Natural killer cell (primary cell): ENCODE data around the gene FHIP2A. TPM values are rescaled to one million over a fixed set of nuclear protein-coding genes. Genes with fewer than 3 reads are reported as not detected.
"Not testable (repeated sequence)": the region's sequence is repeated elsewhere in the genome, so short reads cannot be mapped to it uniquely, and the experiment has no call there.

Source experiments
- ATAC-seq, 3 donors: fragments of 150-1000 bp in 2 of 3; fragments of 200-7000 bp in 1 of 3; cut with Tn5 transposase; 1 replicate in 1 of 3; 2 replicates in 2 of 3; pipeline ENCODE4 v1.10.0; 2021; ENCODE audit warnings: mild to moderate bottlenecking in 2 of 3, moderate library complexity in 2 of 3
- DNase-seq, 2 donors: peaks; one replicate each; pipeline versions ENCODE4 v3.0.0 to v3.0.0-alpha.2; 2013 to 2021; ENCODE audit warnings: mixed read lengths in 1 of 2
- H3K27ac ChIP-seq: one replicate; pipeline ENCODE4 v1.5.1; 2013; ENCODE audit warnings: mild to moderate bottlenecking, low read length
- H3K27me3 ChIP-seq: one replicate; pipeline ENCODE4 v1.6.1; 2013; ENCODE audit warnings: low read length; ENCODE audit not compliant: control insufficient read depth, insufficient read depth
- H3K36me3 ChIP-seq: one replicate; pipeline ENCODE4 v1.6.1; 2013; ENCODE audit warnings: low read length; ENCODE audit not compliant: control insufficient read depth, insufficient read depth
- H3K4me1 ChIP-seq: one replicate; pipeline ENCODE4 v1.6.1; 2013; ENCODE audit warnings: low read length; ENCODE audit not compliant: control insufficient read depth, insufficient read depth
- H3K4me3 ChIP-seq: one replicate; pipeline ENCODE4 v1.5.1; 2013; ENCODE audit warnings: low read length
- H3K9me3 ChIP-seq: one replicate; pipeline ENCODE4 v1.6.1; 2013; ENCODE audit warnings: low read length; ENCODE audit not compliant: control insufficient read depth, insufficient read depth
- H3K27ac Mint-ChIP-seq, 2 donors: one replicate each; pipeline ENCODE4 v1.8.0; 2022; ENCODE audit warnings: mild to moderate bottlenecking in 2 of 2, mixed read lengths in 2 of 2, moderate library complexity in 1 of 2
- H3K27me3 Mint-ChIP-seq, 2 donors: one replicate each; pipeline ENCODE4 v1.8.0; 2022; ENCODE audit warnings: low read depth in 2 of 2, mixed read lengths in 2 of 2
- H3K36me3 Mint-ChIP-seq: one replicate; pipeline ENCODE4 v1.8.0; 2022; ENCODE audit warnings: mixed read lengths
- H3K4me1 Mint-ChIP-seq, 2 donors: one replicate each; pipeline ENCODE4 v1.8.0; 2022; ENCODE audit warnings: mixed read lengths in 2 of 2
- H3K4me3 Mint-ChIP-seq: one replicate; pipeline ENCODE4 v1.8.0; 2022; ENCODE audit warnings: mild to moderate bottlenecking, moderate library complexity, mixed read lengths
- H3K9me3 Mint-ChIP-seq, 2 donors: one replicate each; pipeline ENCODE4 v1.8.0; 2022; ENCODE audit warnings: mixed read lengths in 2 of 2
- WGBS: methylation state at CpG from one replicate; pipeline ENCODE4 v1.1.7; 2013; ENCODE audit warnings: missing lambda C conversion rate; ENCODE audit not compliant: insufficient coverage; 5-methylcytosine and 5-hydroxymethylcytosine counted together
- intact Hi-C: fragments of 100-400 bp; cut with micrococcal nuclease; formaldehyde crosslinking; loops from one replicate; pipeline ENCODE4 v1.14.2; 2022
- total RNA-seq, 4 donors: library from RNA; stranded (reverse); fragments of 120-200 nt in 1 of 4; gene quantifications; one replicate each; pipeline versions ENCODE4 v1.2.3 to v1.2.4, GENCODE V29; 2013 to 2022
- TF ChIP-seq, protein P1 (sequence below): fragments of 200-600 bp; IDR thresholded peaks from one replicate; pipeline ENCODE4 v1.8.0; 2022; ENCODE audit warnings: antibody characterized with exemption

The FHIP2A gene
- total RNA-seq, 3 donors from 2014 or later (not counting 1 experiment from before 2014, with no cell fraction given), result 36.0 to 42.4 (median 39.5) TPM

GRCh38 chr10:114854906-114855305, 33.3 kb downstream of the FHIP2A start:
- Histone ChIP-seq H3K27ac (no peak overlapping the region), H3K36me3 (peaks cover 45% of the 10 kb centered on the region), H3K4me1 (no peaks in the 10 kb centered on the region), H3K27me3 (no peaks in the 10 kb centered on the region), H3K9me3 (no peaks in the 10 kb centered on the region), H3K4me3 (no peak overlapping the region)
- intact Hi-C loops, result no loop called here
- ATAC-seq (no peak), DNase-seq (no peak)
- Mint-ChIP-seq H3K4me3 (no peak overlapping the region), H3K27me3 (no peaks in the 10 kb centered on the region), H3K4me1 (no peaks in the 10 kb centered on the region), H3K36me3 (peaks cover 23% of the 10 kb centered on the region), H3K9me3 (no peaks in the 10 kb centered on the region), H3K27ac (peak overlapping the region in 1 of 2 donors; percentile 55)
- TF ChIP-seq, protein P1, sequence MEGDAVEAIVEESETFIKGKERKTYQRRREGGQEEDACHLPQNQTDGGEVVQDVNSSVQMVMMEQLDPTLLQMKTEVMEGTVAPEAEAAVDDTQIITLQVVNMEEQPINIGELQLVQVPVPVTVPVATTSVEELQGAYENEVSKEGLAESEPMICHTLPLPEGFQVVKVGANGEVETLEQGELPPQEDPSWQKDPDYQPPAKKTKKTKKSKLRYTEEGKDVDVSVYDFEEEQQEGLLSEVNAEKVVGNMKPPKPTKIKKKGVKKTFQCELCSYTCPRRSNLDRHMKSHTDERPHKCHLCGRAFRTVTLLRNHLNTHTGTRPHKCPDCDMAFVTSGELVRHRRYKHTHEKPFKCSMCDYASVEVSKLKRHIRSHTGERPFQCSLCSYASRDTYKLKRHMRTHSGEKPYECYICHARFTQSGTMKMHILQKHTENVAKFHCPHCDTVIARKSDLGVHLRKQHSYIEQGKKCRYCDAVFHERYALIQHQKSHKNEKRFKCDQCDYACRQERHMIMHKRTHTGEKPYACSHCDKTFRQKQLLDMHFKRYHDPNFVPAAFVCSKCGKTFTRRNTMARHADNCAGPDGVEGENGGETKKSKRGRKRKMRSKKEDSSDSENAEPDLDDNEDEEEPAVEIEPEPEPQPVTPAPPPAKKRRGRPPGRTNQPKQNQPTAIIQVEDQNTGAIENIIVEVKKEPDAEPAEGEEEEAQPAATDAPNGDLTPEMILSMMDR, result no peak
- WGBS, result 100% methylated on average over 1 of the region's 1 CpG

DNA sequence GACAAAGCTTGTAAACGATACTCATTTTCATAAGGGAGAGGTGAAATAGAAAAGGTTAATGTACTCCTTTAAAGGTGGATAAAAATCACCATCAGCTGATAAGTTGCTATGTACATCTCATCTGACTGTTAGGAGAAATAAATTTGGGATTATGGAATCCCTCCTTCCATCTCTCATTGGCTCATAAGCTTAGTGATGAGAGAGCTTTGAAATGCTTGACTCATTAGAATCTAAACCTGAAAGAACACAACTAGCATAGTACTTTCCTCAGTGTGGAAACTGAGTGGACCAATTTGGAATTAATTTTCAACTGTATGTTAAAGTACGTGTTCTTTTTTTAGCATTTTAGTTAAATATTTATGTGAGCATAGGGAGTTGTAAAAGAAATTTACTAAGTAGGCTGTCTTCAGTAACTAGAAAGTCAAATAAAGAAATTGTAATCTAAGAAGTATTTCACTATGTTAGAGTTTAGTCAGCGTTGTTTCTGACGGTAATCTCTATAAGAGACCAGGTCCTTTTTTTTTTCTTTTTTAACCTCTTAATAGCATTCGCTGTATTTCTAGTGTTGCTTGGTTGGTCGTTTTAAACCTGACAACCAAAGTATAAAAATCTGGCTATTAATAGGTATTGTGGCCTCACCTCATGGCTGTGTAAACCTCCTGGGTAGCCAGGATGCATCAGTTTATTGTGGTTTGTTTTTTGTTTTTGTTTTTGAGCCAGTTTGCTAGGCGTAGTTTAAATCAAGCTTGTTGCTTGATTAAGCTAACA, 34.4 kb downstream of the FHIP2A start:
- no peak overlapping the region for H3K4me3 Mint-ChIP-seq
- no peak for DNase-seq
- H3K4me1 ChIP-seq, result no peaks in the 10 kb centered on the region
- H3K27ac Mint-ChIP-seq, result peak overlapping the region; percentile 34 to 55
- no peaks in the 10 kb centered on the region for H3K4me1 Mint-ChIP-seq
- H3K36me3 Mint-ChIP-seq, result peaks cover 19% of the 10 kb centered on the region
- WGBS, result 45% methylated on average over 4 of the region's 7 CpGs
- H3K4me3 ChIP-seq, result no peak overlapping the region
- H3K27me3 Mint-ChIP-seq, result no peaks in the 10 kb centered on the region
- H3K9me3 Mint-ChIP-seq, result no peaks in the 10 kb centered on the region
- ATAC-seq, result no peak
- no peaks in the 10 kb centered on the region for H3K9me3 ChIP-seq
- intact Hi-C loops, result no loop called here
- TF ChIP-seq, protein P1, result no peak
- H3K36me3 ChIP-seq, result peaks cover 40% of the 10 kb centered on the region
- H3K27me3 ChIP-seq, result no peaks in the 10 kb centered on the region
- H3K27ac ChIP-seq, result no peak overlapping the region

- no peaks in the 10 kb centered on the region for H3K4me1 ChIP-seq
- no peaks in the 10 kb centered on the region for H3K9me3 Mint-ChIP-seq
- no peak overlapping the region for H3K4me3 Mint-ChIP-seq
- no peaks in the 10 kb centered on the region for H3K27me3 ChIP-seq
- no peaks in the 10 kb centered on the region for H3K9me3 ChIP-seq
- DNase-seq (peak in 1 of 2 donors; percentile 5), ATAC-seq (no peak)
- no peaks in the 10 kb centered on the region for H3K27me3 Mint-ChIP-seq
- peaks cover 45% of the 10 kb centered on the region for H3K36me3 ChIP-seq
- peak overlapping the region; percentile 34 to 62 for H3K27ac Mint-ChIP-seq
- TF ChIP-seq, protein P1, result no peak
- H3K36me3 Mint-ChIP-seq, result peaks cover 19% of the 10 kb centered on the region
- H3K4me1 Mint-ChIP-seq, result no peaks in the 10 kb centered on the region
- intact Hi-C loops, result no loop called here
- H3K27ac ChIP-seq, result no peak overlapping the region
- H3K4me3 ChIP-seq, result no peak overlapping the region
- WGBS, result 72% methylated on average over 9 of the region's 9 CpGs
Measured at GRCh38 chr10:114856544-114857287, 35.1 kb downstream of the FHIP2A start.

GRCh38 chr10:114857288-114857565, 35.6 kb downstream of the FHIP2A start:
- H3K9me3 Mint-ChIP-seq, DNase-seq, H3K27me3 Mint-ChIP-seq, H3K4me3 ChIP-seq, H3K27ac ChIP-seq, ATAC-seq, H3K4me3 Mint-ChIP-seq, H3K4me1 ChIP-seq, H3K9me3 ChIP-seq, intact Hi-C loops, H3K27me3 ChIP-seq, H3K4me1 Mint-ChIP-seq: not testable (repeated sequence)
- Mint-ChIP-seq H3K27ac (peak overlapping the region; percentile 34 to 62), H3K36me3 (peaks cover 16% of the 10 kb centered on the region)
- WGBS, result 85% methylated on average over 8 of the region's 8 CpGs
- peaks cover 43% of the 10 kb centered on the region for H3K36me3 ChIP-seq
